DND-41 (cell line): Measurements from ENCODE around the gene MAGEA1.
"Not testable (repeated sequence)": the region's sequence is repeated elsewhere in the genome, so short reads cannot be mapped to it uniquely, and the experiment has no call there.

Source experiments
- ATAC-seq: fragments of 200-7000 bp; cut with Tn5 transposase; 3 replicates; pipeline ENCODE4 v1.9.1; 2021; ENCODE audit warnings: low read depth; ENCODE audit not compliant: insufficient read depth
- DNase-seq: peaks from one replicate; pipeline ENCODE4 v3.0.0-alpha.2; 2020
- H2AFZ ChIP-seq: 2 replicates; pipeline ENCODE4 v1.6.0; 2012; ENCODE audit warnings: low read depth, low read length
- H3K27ac ChIP-seq: 2 replicates; pipeline ENCODE4 v1.5.1; 2012; ENCODE audit warnings: low read length, inconsistent platforms
- H3K27me3 ChIP-seq: fragments of 200-600 bp; sonication (generic); 2 replicates; pipeline ENCODE4 v1.6.0; 2012; ENCODE audit warnings: low read length, mild to moderate bottlenecking, inconsistent platforms; ENCODE audit not compliant: insufficient read depth, poor library complexity
- H3K36me3 ChIP-seq: 2 replicates; pipeline ENCODE4 v1.5.1; 2012; ENCODE audit warnings: low read length, inconsistent platforms; ENCODE audit not compliant: insufficient read depth
- H3K4me1 ChIP-seq: 2 replicates; pipeline ENCODE4 v1.5.1; 2012; ENCODE audit warnings: mild to moderate bottlenecking, low read length; ENCODE audit not compliant: insufficient read depth
- H3K4me2 ChIP-seq: 2 replicates; pipeline ENCODE4 v1.6.0; 2012; ENCODE audit warnings: mild to moderate bottlenecking, moderate library complexity, low read length, inconsistent platforms; ENCODE audit not compliant: insufficient read depth
- H3K4me3 ChIP-seq, 2 experiments: fragments of 200-600 bp in 1 of 2; shearing (Covaris generic) in 1 of 2; 2 replicates each; pipeline ENCODE4 v1.5.1; 2012 to 2016; ENCODE audit warnings: inconsistent platforms in 2 of 2, low read length in 2 of 2, mild to moderate bottlenecking in 2 of 2, low read depth in 1 of 2, moderate library complexity in 1 of 2
- H3K79me2 ChIP-seq: 2 replicates; pipeline ENCODE4 v1.6.0; 2012; ENCODE audit warnings: low read length, inconsistent platforms; ENCODE audit not compliant: insufficient read depth
- H3K9ac ChIP-seq: 2 replicates; pipeline ENCODE4 v1.6.0; 2012; ENCODE audit warnings: low read depth, mild to moderate bottlenecking, inconsistent platforms, low read length, moderate library complexity
- H3K9me3 ChIP-seq: 2 replicates; pipeline ENCODE4 v1.5.1; 2012; ENCODE audit warnings: low read length, moderate library complexity, mild to moderate bottlenecking, inconsistent platforms; ENCODE audit not compliant: insufficient read depth, severe bottlenecking
- H4K20me1 ChIP-seq: 2 replicates; pipeline ENCODE4 v1.6.0; 2012; ENCODE audit warnings: low read length; ENCODE audit not compliant: insufficient read depth
- CTCF ChIP-seq: IDR thresholded peaks from 2 replicates; pipeline ENCODE4 v1.5.1; 2012; ENCODE audit warnings: borderline replicate concordance, low read length, moderate library complexity, mild to moderate bottlenecking; ENCODE audit not compliant: poor library complexity, severe bottlenecking; ENCODE audit errors: extremely low read depth
- EZH2 ChIP-seq: IDR thresholded peaks from 3 replicates; pipeline ENCODE4 v1.6.1; 2012; ENCODE audit warnings: borderline replicate concordance, low read depth, mild to moderate bottlenecking, moderate library complexity, low read length, inconsistent platforms; ENCODE audit not compliant: severe bottlenecking

The MAGEA1 gene

GRCh38 chrX:153179131-153179530 lies at the start of gene MAGEA1:
TSS of gene MAGEA1 (plus strand) at chrX:153179284. CDS start at chrX:153182390, 3,106 bp downstream.
- no peak for DNase-seq
- Histone ChIP-seq H2AFZ (no peak within 1 kb of the TSS), H3K27ac (no peak within 1 kb of the TSS), H3K27me3 (no peaks in the 10 kb centered on the region), H3K9ac (no peak within 1 kb of the TSS), H3K4me3 (no peak within 1 kb of the TSS), H3K4me1 (no peaks in the 10 kb centered on the region), H3K9me3 (no peaks in the 10 kb centered on the region), H4K20me1 (no peaks in the 10 kb centered on the region), H3K79me2 (no peaks in the 10 kb centered on the region), H3K36me3 (no peaks in the 10 kb centered on the region), H3K4me2 (no peak within 1 kb of the TSS)
- TF ChIP-seq EZH2 (no peak), CTCF (no peak)
- ATAC-seq: no peak

- H3K4me2 ChIP-seq, H3K27me3 ChIP-seq, ATAC-seq, H3K9ac ChIP-seq, H3K9me3 ChIP-seq, H3K27ac ChIP-seq, H2AFZ ChIP-seq, H3K4me3 ChIP-seq, H3K79me2 ChIP-seq, H3K4me1 ChIP-seq, H3K36me3 ChIP-seq, DNase-seq, H4K20me1 ChIP-seq: not testable (repeated sequence)
Observed at GRCh38 chrX:153132924-153133323, 46.2 kb upstream of the MAGEA1 start.

- H3K9ac ChIP-seq, H2AFZ ChIP-seq, DNase-seq, H3K4me1 ChIP-seq, H4K20me1 ChIP-seq, H3K27me3 ChIP-seq, H3K79me2 ChIP-seq, H3K4me2 ChIP-seq, H3K27ac ChIP-seq, ATAC-seq, H3K4me3 ChIP-seq, H3K36me3 ChIP-seq, H3K9me3 ChIP-seq: not testable (repeated sequence)
Observed at GRCh38 chrX:153139074-153139473, 40.0 kb upstream of the MAGEA1 start.

GRCh38 chrX:153146288-153146687 lies 32.8 kb upstream of the MAGEA1 start:
- H3K79me2 ChIP-seq, ATAC-seq, H3K36me3 ChIP-seq, H2AFZ ChIP-seq, H3K4me3 ChIP-seq, H3K27ac ChIP-seq, H3K9ac ChIP-seq, H3K4me1 ChIP-seq, H3K9me3 ChIP-seq, H4K20me1 ChIP-seq, DNase-seq, H3K27me3 ChIP-seq, H3K4me2 ChIP-seq: not testable (repeated sequence)

- no peaks in the 10 kb centered on the region for H3K4me1 ChIP-seq
- no peaks in the 10 kb centered on the region for H3K36me3 ChIP-seq
- H2AFZ ChIP-seq: no peak overlapping the region
- no peak overlapping the region for H3K9ac ChIP-seq
- ATAC-seq: no peak
- no peaks in the 10 kb centered on the region for H3K9me3 ChIP-seq
- DNase-seq: no peak
- no peaks in the 10 kb centered on the region for H4K20me1 ChIP-seq
- TF ChIP-seq EZH2 (no peak), CTCF (no peak)
- no peaks in the 10 kb centered on the region for H3K27me3 ChIP-seq
- H3K4me2 ChIP-seq: no peak overlapping the region
- H3K27ac ChIP-seq: no peak overlapping the region
- no peaks in the 10 kb centered on the region for H3K79me2 ChIP-seq
- H3K4me3 ChIP-seq: no peak overlapping the region
Observed at GRCh38 chrX:153153516-153153915, 25.6 kb upstream of the MAGEA1 start.
